ENCODE results near the gene DNAH17.

- TF ChIP-seq EZH2 (IDR thresholded peaks at IDR 0.05) = no peak
- TF ChIP-seq, protein P1, sequence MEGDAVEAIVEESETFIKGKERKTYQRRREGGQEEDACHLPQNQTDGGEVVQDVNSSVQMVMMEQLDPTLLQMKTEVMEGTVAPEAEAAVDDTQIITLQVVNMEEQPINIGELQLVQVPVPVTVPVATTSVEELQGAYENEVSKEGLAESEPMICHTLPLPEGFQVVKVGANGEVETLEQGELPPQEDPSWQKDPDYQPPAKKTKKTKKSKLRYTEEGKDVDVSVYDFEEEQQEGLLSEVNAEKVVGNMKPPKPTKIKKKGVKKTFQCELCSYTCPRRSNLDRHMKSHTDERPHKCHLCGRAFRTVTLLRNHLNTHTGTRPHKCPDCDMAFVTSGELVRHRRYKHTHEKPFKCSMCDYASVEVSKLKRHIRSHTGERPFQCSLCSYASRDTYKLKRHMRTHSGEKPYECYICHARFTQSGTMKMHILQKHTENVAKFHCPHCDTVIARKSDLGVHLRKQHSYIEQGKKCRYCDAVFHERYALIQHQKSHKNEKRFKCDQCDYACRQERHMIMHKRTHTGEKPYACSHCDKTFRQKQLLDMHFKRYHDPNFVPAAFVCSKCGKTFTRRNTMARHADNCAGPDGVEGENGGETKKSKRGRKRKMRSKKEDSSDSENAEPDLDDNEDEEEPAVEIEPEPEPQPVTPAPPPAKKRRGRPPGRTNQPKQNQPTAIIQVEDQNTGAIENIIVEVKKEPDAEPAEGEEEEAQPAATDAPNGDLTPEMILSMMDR (IDR thresholded peaks at IDR 0.05 in 2 of 3, conservative IDR thresholded peaks at IDR 0.05 in 1 of 3; ENCODE audit: borderline replicate concordance in 1 of 3, insufficient read depth in 1 of 3, low read depth in 2 of 3, low read length in 2 of 3) = no peak
Observed at GRCh38 chr17:78466786-78467715, 110.1 kb downstream of the DNAH17 start.

Measured in HCT116 (cell line).